Tibial artery (tissue), 4 donors: ENCODE data around the gene PRAMEF8.
"Not testable (repeated sequence)": the region's sequence is repeated elsewhere in the genome, so short reads cannot be mapped to it uniquely, and the experiment has no call there.

ENCODE experiments used
- DNase-seq, 2 donors: peaks; one replicate each; pipeline ENCODE4 v3.0.0-alpha.2; 2019
- H3K27ac ChIP-seq, 2 donors: fragments of 200-600 bp; sonication (generic) in 1 of 2; 1 replicate in 1 of 2; 2 replicates in 1 of 2; pipeline ENCODE4 v1.5.1; 2018 to 2019; ENCODE audit warnings: mild to moderate bottlenecking in 1 of 2
- H3K27me3 ChIP-seq, 2 donors: fragments of 200-600 bp; sonication (generic) in 1 of 2; one replicate each; pipeline versions ENCODE4 v1.5.1 to v1.6.0; 2016 to 2019
- H3K36me3 ChIP-seq, 3 donors: fragments of 200-600 bp; sonication (generic) in 2 of 3; one replicate each; pipeline ENCODE4 v1.5.1; 2016 to 2019; ENCODE audit warnings: mild to moderate bottlenecking in 2 of 3
- H3K4me1 ChIP-seq, 4 donors: fragments of 200-600 bp; sonication (generic) in 2 of 4; 1 replicate in 3 of 4; 2 replicates in 1 of 4; pipeline ENCODE4 v1.5.1; 2016 to 2019
- H3K4me3 ChIP-seq, 2 donors: fragments of 200-600 bp; sonication (generic) in 1 of 2; 1 replicate in 1 of 2; 2 replicates in 1 of 2; pipeline ENCODE4 v1.5.1; 2018 to 2019; ENCODE audit warnings: mild to moderate bottlenecking in 2 of 2
- H3K9me3 ChIP-seq, 3 donors: fragments of 200-600 bp; sonication (generic) in 1 of 3; one replicate each; pipeline ENCODE4 v1.5.1; 2016 to 2019
- intact Hi-C: fragments of 100-400 bp; cut with DNase I; formaldehyde crosslinking; loops from one replicate; pipeline ENCODE4 v1.15.0; 2023; ENCODE audit warnings: low total_unique reads

The PRAMEF8 gene

GRCh38 chr1:13285037-13285436, at the start of gene PRAMEF8:
PRAMEF8 (minus strand) TSS chr1:13285137; CDS start chr1:13284091, 1,046 bp downstream.
- H3K27ac ChIP-seq, H3K4me3 ChIP-seq, H3K27me3 ChIP-seq, H3K9me3 ChIP-seq, H3K4me1 ChIP-seq, DNase-seq, H3K36me3 ChIP-seq, intact Hi-C loops: not testable (repeated sequence)

DNA sequence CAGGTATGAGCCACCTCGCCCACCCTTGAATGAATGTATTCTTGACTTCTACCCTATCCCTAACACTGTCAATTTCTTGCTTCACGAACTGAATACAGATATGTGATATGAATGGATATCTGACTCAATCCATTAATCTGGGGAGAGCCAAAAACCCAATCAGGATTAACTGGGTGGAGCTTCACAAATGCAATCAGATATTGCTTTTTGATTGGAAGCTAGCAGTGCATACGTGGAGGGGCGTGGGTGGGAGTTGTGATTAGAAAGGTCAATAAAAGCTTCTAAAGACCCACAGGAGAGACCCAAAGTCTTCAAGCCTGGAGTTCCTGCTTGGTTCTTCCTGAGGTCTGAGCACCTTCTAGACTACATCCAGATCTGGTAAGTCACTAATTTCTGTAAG, 30.3 kb upstream of the PRAMEF8 start, which contains the start of gene PRAMEF15:
TSS of gene PRAMEF15 (plus strand) at position 301 of the 400 bp plus-strand sequence. CDS start 2,827 bp downstream, outside the sequence.
- intact Hi-C loops, H3K4me3 ChIP-seq, H3K4me1 ChIP-seq, DNase-seq, H3K36me3 ChIP-seq, H3K27ac ChIP-seq, H3K27me3 ChIP-seq, H3K9me3 ChIP-seq: not testable (repeated sequence)

DNA sequence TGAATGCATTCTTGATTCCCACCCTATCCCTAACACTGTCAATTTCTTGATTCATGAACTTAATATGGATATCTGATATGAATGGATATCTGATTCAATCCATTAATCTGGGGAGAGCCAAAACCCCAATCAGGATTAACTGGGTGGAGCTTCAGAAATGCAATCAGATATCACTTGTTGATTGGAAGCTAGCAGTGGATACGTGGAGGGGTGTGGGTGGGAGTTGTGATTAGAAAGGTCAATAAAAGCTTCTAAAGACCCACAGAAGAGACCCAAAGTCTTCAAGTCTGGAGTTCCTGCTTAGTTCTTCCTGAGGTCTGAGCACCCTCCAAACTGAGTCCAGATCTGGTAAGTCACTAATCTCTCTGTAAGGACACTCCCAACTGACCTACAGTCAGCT, 18.3 kb upstream of the PRAMEF8 start, which contains the start of gene PRAMEF33:
TSS of gene PRAMEF33 (plus strand) at position 301 of the 400 bp plus-strand sequence. CDS start 2,416 bp downstream, outside the sequence.
- H3K36me3 ChIP-seq, intact Hi-C loops, H3K9me3 ChIP-seq, DNase-seq, H3K4me1 ChIP-seq, H3K27me3 ChIP-seq, H3K27ac ChIP-seq, H3K4me3 ChIP-seq: not testable (repeated sequence)

GRCh38 chr1:13302197-13302596, 17.3 kb upstream of the PRAMEF8 start:
- H3K4me3 ChIP-seq, H3K27me3 ChIP-seq, H3K4me1 ChIP-seq, H3K27ac ChIP-seq, H3K36me3 ChIP-seq, DNase-seq, intact Hi-C loops, H3K9me3 ChIP-seq: not testable (repeated sequence)

- H3K4me1 ChIP-seq, H3K27me3 ChIP-seq, H3K4me3 ChIP-seq, H3K9me3 ChIP-seq, DNase-seq, H3K36me3 ChIP-seq, H3K27ac ChIP-seq, intact Hi-C loops: not testable (repeated sequence)
Measured at GRCh38 chr1:13298699-13299098, 13.8 kb upstream of the PRAMEF8 start.

- intact Hi-C loops, H3K36me3 ChIP-seq: not testable (repeated sequence)
Measured at GRCh38 chr1:13297216-13297931, 12.4 kb upstream of the PRAMEF8 start.

GRCh38 chr1:13289030-13289429, 4.1 kb upstream of the PRAMEF8 start:
- intact Hi-C loops, H3K27ac ChIP-seq, H3K9me3 ChIP-seq, H3K4me1 ChIP-seq, DNase-seq, H3K36me3 ChIP-seq, H3K27me3 ChIP-seq, H3K4me3 ChIP-seq: not testable (repeated sequence)

More at GRCh38 chr1:13297216-13297931, 12.4 kb upstream of the PRAMEF8 start:
- not testable (repeated sequence) for H3K4me3 ChIP-seq, H3K27ac ChIP-seq, DNase-seq, H3K27me3 ChIP-seq, H3K9me3 ChIP-seq, H3K4me1 ChIP-seq

DNA sequence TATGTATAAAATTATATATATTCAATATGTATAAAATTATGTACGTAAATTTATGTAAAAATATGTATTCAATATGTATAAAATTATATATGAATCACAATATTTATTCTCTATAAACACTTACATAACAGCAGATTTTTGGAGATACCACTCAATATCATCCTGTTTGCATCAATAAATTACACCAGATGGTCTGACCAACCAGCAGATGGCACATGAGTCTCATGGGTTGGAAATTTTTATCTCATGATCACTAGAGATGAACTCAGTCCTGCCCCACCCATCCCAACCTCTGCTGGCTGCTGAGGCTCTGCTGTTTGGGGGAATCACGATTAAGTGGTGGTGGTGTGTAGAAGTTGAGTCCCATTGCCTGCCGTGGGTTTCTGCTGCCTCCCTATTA, 5.3 kb downstream of the PRAMEF8 start:
- intact Hi-C loops, H3K27ac ChIP-seq, H3K27me3 ChIP-seq, H3K4me3 ChIP-seq, DNase-seq, H3K4me1 ChIP-seq, H3K9me3 ChIP-seq, H3K36me3 ChIP-seq: not testable (repeated sequence)

- H3K4me1 ChIP-seq, H3K9me3 ChIP-seq, H3K4me3 ChIP-seq, H3K36me3 ChIP-seq, H3K27me3 ChIP-seq, DNase-seq, H3K27ac ChIP-seq, intact Hi-C loops: not testable (repeated sequence)
Measured at GRCh38 chr1:13277016-13277415, 7.9 kb downstream of the PRAMEF8 start.

DNA sequence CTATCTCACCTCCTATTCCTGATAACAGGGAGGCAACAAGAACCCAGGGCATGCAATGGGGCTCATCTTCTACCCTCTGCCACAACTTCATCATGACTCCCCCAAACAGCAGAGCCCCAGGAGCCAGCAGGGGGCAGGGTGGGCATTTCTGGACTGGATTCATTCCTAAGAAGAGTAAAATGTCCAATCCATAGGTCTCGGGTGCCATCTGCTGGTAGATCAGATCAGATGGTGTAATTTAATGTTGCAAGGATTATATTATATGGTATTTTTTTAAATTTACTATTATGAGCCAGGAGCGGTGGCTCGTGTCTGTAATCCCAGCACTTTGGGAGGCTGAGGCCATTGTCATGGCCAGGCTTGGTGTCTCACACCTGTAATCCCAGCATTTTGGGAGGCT, 19.8 kb downstream of the PRAMEF8 start:
- intact Hi-C loops, H3K9me3 ChIP-seq, DNase-seq, H3K27ac ChIP-seq, H3K4me3 ChIP-seq, H3K4me1 ChIP-seq, H3K36me3 ChIP-seq, H3K27me3 ChIP-seq: not testable (repeated sequence)

DNA sequence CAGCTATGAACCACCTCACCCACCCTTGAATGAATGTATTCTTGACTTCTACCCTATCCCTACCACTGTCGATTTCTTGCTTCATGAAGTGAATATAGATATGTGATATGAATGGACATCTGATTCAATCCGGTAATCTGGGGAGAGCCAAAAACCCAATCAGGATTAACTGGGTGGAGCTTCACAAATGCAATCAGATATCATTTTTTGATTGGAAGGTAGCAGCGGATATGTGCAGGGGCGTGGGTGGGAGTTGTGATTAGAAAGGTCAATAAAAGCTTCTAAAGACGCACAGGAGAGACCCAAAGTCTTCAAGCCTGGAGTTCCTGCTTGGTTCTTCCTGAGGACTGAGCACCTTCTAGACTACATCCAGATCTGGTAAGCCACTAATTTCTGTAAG, 31.0 kb downstream of the PRAMEF8 start, which contains the start of gene PRAMEF5:
TSS of gene PRAMEF5 (plus strand) at position 301 of the 400 bp plus-strand sequence. CDS start 5,071 bp downstream, outside the sequence.
- DNase-seq, H3K4me1 ChIP-seq, H3K9me3 ChIP-seq, H3K36me3 ChIP-seq, H3K27ac ChIP-seq, H3K27me3 ChIP-seq, H3K4me3 ChIP-seq, intact Hi-C loops: not testable (repeated sequence)

DNA sequence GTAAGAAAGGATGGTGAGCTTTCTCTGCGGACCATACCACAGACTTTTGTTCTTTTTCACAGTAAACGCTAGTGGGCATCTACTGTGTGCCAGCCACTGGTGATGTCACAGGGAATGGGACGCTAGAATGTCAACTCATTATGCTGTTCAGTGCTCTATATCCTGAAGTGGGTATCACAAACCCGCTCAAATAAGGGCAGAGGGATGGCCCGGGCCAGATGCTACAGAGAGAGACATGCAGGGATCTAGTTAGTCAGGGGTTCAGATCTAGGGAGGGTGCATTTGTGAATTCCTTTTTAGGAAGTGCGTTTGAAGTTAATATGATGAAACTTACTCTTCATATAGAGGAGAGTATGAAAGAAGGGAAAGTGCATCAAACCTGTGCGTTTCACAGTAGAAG, 37.8 kb downstream of the PRAMEF8 start:
- H3K4me1 ChIP-seq, H3K9me3 ChIP-seq, H3K27me3 ChIP-seq, H3K27ac ChIP-seq, intact Hi-C loops, H3K4me3 ChIP-seq, H3K36me3 ChIP-seq, DNase-seq: not testable (repeated sequence)

GRCh38 chr1:13246554-13246871, 38.4 kb downstream of the PRAMEF8 start:
- H3K36me3 ChIP-seq = not testable (repeated sequence)

DNA sequence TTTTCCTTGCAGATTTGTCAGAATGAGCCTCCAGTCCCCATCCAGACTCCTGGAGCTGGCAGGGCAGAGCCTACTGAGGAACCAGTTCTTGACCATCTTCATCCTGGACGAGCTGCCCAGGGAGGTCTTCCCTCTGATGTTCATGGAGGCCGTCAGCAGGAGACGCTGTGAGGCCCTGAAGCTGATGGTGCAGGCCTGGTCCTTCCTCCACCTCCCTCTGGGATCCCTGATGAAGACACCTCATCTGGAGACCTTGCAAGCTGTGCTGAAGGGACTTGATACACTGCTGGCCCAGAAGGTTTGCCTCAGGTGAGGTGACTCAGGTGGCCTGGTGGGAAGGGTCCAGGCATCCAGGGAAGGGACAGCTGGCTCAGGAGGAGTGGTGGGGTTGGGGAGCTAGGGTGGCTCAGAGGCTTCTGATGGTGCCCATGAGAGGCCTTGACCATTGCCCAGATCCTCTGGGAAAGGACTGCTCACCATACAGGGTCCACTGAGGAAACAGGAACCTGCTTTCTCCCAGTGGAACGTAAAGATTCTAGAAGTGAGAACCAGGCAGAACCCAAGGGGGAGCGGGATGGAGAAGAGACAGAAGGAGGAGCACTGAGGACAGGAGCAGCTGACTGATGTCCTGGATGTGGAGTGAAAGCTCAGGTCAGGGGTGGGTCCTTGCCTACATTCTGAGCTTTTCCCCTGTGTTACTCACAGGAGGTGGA, 38.9 kb downstream of the PRAMEF8 start:
- H3K27me3 ChIP-seq, H3K36me3 ChIP-seq, H3K9me3 ChIP-seq, H3K4me1 ChIP-seq, H3K27ac ChIP-seq, intact Hi-C loops, DNase-seq, H3K4me3 ChIP-seq: not testable (repeated sequence)

More at GRCh38 chr1:13246554-13246871, 38.4 kb downstream of the PRAMEF8 start:
- DNase-seq, intact Hi-C loops, H3K4me1 ChIP-seq, H3K27ac ChIP-seq, H3K9me3 ChIP-seq, H3K4me3 ChIP-seq, H3K27me3 ChIP-seq: not testable (repeated sequence)
